Measurements from ENCODE around the gene HNRNPM.
A peak's percentile ranks its signal among the peaks of the same experiment; 100 is the strongest.

The HNRNPM gene

GRCh38 chr19:8459520-8460270 is 14.9 kb downstream of the HNRNPM start:
- no peak for DNase-seq

GRCh38 chr19:8460516-8461298 is 15.9 kb downstream of the HNRNPM start:
- no peak for DNase-seq

GRCh38 chr19:8461376-8461775 is 16.6 kb downstream of the HNRNPM start:
- DNase-seq: no peak

GRCh38 chr19:8461891-8462290 is 17.1 kb downstream of the HNRNPM start:
- no peak for DNase-seq

DNA sequence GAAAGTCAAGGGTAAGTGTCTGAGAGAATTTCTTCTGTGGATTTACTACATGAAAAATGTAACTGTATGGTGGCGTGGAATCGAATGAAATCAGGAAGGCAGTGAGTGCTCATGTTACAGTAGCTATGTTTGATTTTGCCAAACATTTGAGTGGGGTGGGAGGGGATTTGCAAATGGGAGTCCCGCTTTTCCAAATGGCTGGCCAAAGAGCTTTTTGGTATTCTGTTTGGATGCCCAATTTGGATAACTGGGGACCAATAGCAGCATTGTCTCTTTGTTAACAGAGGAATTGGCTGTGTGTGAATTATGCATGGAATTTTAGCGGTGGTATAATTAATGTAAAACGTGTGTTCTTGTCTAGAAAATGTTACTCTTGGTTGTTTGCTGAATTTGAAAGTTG is 17.8 kb downstream of the HNRNPM start:
- no peak for DNase-seq

GRCh38 chr19:8463365-8463764 is 18.6 kb downstream of the HNRNPM start:
- no peak for DNase-seq

GRCh38 chr19:8466018-8466417 is 21.2 kb downstream of the HNRNPM start:
- no peak for DNase-seq

DNA sequence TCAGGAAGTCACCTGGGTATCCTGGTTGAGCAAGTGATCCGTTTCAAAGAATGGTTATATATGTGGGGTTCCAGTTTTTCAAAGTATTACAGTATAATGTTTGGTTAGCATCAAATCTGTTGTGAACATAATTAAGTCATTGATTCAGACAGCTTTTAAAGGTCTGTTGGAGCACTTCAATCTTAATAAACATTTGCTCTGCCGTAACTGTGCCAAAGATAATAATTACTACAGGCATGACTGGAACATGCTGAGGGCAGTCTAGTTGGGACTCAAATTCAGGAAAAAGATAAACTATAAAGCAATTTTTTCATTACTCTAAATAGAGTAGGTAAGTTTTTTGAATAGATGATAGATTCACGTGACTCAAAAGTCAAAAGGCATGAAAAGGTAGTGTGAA is 23.3 kb downstream of the HNRNPM start:
- no peak for DNase-seq

GRCh38 chr19:8468761-8469373 is 24.1 kb downstream of the HNRNPM start:
- no peak for DNase-seq

DNA sequence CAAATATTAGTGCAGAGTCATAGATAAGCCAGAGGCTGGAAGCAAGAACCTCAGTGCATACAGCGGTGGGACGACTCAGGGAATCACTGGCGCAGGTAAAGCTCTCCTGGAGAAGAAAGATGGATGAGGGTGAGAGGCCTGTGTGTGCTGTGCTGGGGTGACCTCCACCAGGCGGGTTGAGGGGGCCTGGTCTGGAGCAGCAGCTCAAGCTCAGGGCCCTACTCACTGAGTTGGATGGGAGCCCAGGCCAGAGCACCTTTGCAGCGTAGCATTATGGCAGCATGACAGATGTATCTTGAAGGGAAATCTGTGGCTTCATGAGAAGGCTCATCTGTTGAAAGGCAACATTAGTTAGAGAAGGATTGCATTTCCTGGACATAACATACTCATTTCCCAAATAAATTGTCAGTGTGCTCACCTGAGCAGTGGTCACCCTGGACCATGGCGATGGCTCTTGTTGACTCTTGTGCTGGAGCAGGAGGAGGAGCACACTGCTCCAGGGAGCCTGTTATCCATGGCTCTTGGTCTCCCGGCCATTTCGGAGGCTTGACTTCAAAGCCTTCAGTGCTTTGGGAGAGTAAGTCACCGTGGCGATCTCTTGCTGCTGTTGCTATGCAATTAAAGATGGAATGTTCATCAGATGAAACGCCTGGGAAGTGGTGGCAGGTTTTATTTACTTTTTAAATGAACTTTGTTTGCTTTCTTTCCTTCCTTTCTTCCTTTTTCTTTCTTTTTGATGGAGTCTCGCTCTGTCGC is 25.0 kb downstream of the HNRNPM start:
- DNase-seq: no peak

- DNase-seq: peak; percentile 52 to 60
Measured at GRCh38 chr19:8473648-8474476, 29.1 kb downstream of the HNRNPM start.

GRCh38 chr19:8475005-8475404 is 30.2 kb downstream of the HNRNPM start:
- no peak for DNase-seq

DNA sequence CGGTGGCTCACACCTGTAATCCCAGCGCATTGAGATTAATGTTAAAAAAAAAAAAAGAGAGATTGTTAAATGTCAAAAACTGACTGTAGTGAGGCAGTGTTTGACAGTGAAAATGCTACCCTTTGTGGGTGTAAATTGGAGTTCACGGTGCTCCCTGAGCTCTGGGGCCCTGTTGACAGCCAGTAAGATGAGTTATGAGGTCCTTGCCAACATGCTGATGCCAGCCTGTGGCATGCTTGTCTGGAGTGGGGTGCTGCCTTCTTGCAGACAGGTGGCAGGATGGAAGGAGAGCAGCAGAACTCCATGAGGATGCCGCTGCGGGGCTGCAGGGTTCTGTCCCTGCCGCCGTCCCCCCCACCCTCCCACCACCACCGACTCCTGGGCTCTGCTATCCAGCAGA is 31.7 kb downstream of the HNRNPM start:
- DNase-seq: no peak

- DNase-seq: no peak
Measured at GRCh38 chr19:8477889-8478288, 33.1 kb downstream of the HNRNPM start.

DNA sequence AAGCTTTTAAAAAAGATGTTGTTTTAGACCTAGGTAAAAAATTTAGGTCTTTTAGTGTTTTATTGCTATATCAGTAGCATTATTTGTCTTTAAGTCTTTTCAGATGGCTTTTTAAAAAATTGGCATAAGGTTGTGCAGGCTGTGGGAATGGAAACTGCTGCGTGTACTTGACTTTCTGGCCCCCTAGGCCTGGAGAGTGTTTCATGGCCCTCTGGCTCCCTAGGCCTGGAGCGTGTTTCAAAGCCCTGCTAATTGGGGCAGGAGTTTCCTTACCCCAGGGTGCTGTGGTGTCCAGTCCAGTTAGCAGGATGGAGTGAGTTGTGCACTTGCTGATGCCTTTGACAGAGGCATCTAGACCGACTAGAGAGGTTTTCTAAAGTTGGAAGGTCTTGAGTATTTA is 33.8 kb downstream of the HNRNPM start:
- DNase-seq: no peak

DNA sequence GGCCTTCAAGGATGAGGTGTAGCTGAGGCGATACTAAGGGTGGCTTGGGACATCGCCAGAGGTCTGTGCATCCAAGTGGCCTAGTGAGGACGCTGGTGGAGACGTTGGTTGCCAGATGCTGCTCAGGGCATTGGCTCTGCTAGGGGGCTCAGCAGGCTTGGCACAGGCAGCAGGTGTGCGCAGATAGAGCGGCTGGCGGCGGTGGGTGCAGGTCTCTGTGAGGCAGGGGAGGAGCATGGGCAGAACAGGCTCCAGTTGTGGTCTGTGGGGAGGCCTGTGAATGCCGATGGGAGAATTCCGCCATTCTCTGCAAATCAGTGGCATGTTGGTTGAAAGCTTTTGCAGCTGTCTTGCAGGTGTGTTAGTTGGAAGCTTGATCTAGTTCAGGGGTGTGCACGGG is 36.4 kb downstream of the HNRNPM start:
- no peak for DNase-seq

- DNase-seq: no peak
Measured at GRCh38 chr19:8481616-8482015, 36.8 kb downstream of the HNRNPM start.

DNA sequence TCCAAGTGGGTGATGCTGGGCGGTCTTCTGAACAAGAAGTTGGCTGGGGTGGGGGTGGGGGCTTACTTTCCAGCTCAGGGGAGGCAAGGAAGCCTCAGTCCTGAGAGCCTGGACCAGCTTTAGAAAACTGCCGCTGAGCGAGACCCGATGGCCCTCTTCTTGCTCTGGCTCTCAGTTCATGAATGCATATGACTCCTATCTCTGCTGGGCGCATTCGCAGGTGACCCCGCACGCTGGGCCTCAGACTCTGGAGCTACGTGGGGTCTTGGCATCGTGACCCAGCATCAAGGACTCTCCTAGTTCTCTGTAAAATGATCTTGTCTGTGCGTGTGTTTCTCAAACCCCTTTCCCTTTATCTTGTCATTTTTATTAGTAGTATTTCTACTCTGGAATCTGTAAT is 37.9 kb downstream of the HNRNPM start:
- no peak for DNase-seq

- DNase-seq: no peak
Measured at GRCh38 chr19:8483165-8483564, 38.4 kb downstream of the HNRNPM start.

GRCh38 chr19:8484331-8484894 is 39.6 kb downstream of the HNRNPM start:
- peak; percentile 95 to 98 for DNase-seq

DNA sequence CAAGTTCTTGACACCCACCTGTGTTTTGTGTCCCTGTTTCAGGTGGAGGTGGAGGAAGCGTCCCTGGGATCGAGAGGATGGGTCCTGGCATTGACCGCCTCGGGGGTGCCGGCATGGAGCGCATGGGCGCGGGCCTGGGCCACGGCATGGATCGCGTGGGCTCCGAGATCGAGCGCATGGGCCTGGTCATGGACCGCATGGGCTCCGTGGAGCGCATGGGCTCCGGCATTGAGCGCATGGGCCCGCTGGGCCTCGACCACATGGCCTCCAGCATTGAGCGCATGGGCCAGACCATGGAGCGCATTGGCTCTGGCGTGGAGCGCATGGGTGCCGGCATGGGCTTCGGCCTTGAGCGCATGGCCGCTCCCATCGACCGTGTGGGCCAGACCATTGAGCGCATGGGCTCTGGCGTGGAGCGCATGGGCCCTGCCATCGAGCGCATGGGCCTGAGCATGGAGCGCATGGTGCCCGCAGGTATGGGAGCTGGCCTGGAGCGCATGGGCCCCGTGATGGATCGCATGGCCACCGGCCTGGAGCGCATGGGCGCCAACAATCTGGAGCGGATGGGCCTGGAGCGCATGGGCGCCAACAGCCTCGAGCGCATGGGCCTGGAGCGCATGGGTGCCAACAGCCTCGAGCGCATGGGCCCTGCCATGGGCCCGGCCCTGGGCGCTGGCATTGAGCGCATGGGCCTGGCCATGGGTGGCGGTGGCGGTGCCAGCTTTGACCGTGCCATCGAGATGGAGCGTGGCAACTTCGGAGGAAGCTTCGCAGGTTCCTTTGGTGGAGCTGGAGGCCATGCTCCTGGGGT is 41.0 kb downstream of the HNRNPM start:
- DNase-seq: no peak

Data from inflammatory macrophage (primary cell).